Measurements from ENCODE around the gene CNNM2. TPM values are rescaled to one million over a fixed set of nuclear protein-coding genes. Genes with fewer than 3 reads are reported as not detected.

Gene CNNM2
- total RNA-seq, 1 experiment from 2014 or later, result 7.2 TPM

DNA sequence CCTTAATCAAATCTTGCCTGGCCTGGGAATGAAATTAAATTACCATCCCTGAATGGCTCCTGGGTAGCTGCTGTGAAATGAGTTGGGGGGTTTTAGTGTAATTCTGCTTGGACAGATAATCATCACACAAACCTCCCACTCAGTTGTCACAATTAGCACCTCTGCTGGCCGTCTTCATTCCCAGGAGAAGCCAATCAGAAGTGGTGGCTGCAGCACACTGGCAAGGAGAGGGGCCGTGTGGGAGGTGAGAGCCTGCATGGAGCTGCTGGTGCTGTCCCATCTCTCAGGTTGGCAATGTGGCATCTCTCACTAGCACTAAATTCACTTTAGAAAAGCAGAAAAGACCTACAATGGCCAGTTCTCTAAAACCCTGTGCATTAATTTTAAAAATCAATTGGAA is 182.5 kb downstream of the CNNM2 start:
- peaks cover 6% of the 10 kb centered on the region for H3F3A ChIP-seq (ENCODE audit: low read length, unreplicated experiment)
- no peaks in the 10 kb centered on the region for H3K9me2 ChIP-seq (replicated peaks; ENCODE audit: low read length)
- no peak overlapping the region for H3K4me2 ChIP-seq (ENCODE audit: low read length)
- H4K20me1 ChIP-seq (ENCODE audit: low read length), result no peaks in the 10 kb centered on the region
- CTCF ChIA-PET, result no interaction called here
- BruUV-seq (replicated peaks), result no TSS peak
- POLR2A ChIA-PET (ENCODE audit: unreplicated experiment), result no interaction called here
- H3K27me3 ChIP-seq (ENCODE audit: low read length), result no peaks in the 10 kb centered on the region
- TF ChIP-seq, protein P1, sequence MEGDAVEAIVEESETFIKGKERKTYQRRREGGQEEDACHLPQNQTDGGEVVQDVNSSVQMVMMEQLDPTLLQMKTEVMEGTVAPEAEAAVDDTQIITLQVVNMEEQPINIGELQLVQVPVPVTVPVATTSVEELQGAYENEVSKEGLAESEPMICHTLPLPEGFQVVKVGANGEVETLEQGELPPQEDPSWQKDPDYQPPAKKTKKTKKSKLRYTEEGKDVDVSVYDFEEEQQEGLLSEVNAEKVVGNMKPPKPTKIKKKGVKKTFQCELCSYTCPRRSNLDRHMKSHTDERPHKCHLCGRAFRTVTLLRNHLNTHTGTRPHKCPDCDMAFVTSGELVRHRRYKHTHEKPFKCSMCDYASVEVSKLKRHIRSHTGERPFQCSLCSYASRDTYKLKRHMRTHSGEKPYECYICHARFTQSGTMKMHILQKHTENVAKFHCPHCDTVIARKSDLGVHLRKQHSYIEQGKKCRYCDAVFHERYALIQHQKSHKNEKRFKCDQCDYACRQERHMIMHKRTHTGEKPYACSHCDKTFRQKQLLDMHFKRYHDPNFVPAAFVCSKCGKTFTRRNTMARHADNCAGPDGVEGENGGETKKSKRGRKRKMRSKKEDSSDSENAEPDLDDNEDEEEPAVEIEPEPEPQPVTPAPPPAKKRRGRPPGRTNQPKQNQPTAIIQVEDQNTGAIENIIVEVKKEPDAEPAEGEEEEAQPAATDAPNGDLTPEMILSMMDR (conservative IDR thresholded peaks at IDR 0.05; ENCODE audit: low read depth, low read length), result no peak
- TF ChIP-seq EZH2 (IDR thresholded peaks at IDR 0.05; ENCODE audit: low read length, unreplicated experiment) (no peak), EZH2phosphoT487 (IDR thresholded peaks at IDR 0.05; ENCODE audit: borderline replicate concordance, low read length) (no peak)
- no peak overlapping the region for H3K27ac ChIP-seq (ENCODE audit: low read length)
- H3K9ac ChIP-seq (ENCODE audit: low read length), result no peak overlapping the region
- DNase-seq, result no peak
- H2AFZ ChIP-seq (ENCODE audit: low read length), result no peak overlapping the region
- peaks cover 34% of the 10 kb centered on the region for H3K4me1 ChIP-seq (ENCODE audit: insufficient read depth, low read length)
- no peaks in the 10 kb centered on the region for H3K79me2 ChIP-seq (ENCODE audit: low read length)
- no peak overlapping the region for H3K4me3 ChIP-seq (ENCODE audit: low read length)
- no peak for ATAC-seq
- intact Hi-C loops (cut with micrococcal nuclease), result no loop called here
- H3K9me3 ChIP-seq (ENCODE audit: low read length), result no peaks in the 10 kb centered on the region
- peaks cover 46% of the 10 kb centered on the region for H3K36me3 ChIP-seq (ENCODE audit: low read depth, low read length)

- TF ChIP-seq, protein P1 (conservative IDR thresholded peaks at IDR 0.05; ENCODE audit: low read depth, low read length), result no peak
- no peak for TF ChIP-seq EZH2 (IDR thresholded peaks at IDR 0.05; ENCODE audit: low read length, unreplicated experiment)
- TF ChIP-seq EZH2phosphoT487 (IDR thresholded peaks at IDR 0.05; ENCODE audit: borderline replicate concordance, low read length), result no peak
- H3K4me2 ChIP-seq (ENCODE audit: low read length), result no peak overlapping the region
- CTCF ChIA-PET, result no interaction called here
- no peaks in the 10 kb centered on the region for H3K27me3 ChIP-seq (ENCODE audit: low read length)
- BruUV-seq (replicated peaks), result no TSS peak
- intact Hi-C loops (cut with micrococcal nuclease), result no loop called here
- H3K4me3 ChIP-seq (ENCODE audit: low read length), result no peak overlapping the region
- no peak overlapping the region for H3K27ac ChIP-seq (ENCODE audit: low read length)
- H3K79me2 ChIP-seq (ENCODE audit: low read length), result 0 out of 2 replicates have a peak, but pooled peaks cover 4% of the 10 kb centered on the region
- ATAC-seq (no peak), DNase-seq (no peak)
- no peak overlapping the region for H2AFZ ChIP-seq (ENCODE audit: low read length)
- H3K36me3 ChIP-seq (ENCODE audit: low read depth, low read length), result peaks cover 47% of the 10 kb centered on the region
- no peak overlapping the region for H3K9ac ChIP-seq (ENCODE audit: low read length)
- POLR2A ChIA-PET (ENCODE audit: unreplicated experiment), result no interaction called here
- peaks cover 35% of the 10 kb centered on the region for H3K4me1 ChIP-seq (ENCODE audit: insufficient read depth, low read length)
- peaks cover 6% of the 10 kb centered on the region for H3F3A ChIP-seq (ENCODE audit: low read length, unreplicated experiment)
- no peaks in the 10 kb centered on the region for H4K20me1 ChIP-seq (ENCODE audit: low read length)
- H3K9me2 ChIP-seq (replicated peaks; ENCODE audit: low read length), result no peaks in the 10 kb centered on the region
- H3K9me3 ChIP-seq (ENCODE audit: low read length), result no peaks in the 10 kb centered on the region
Measured at GRCh38 chr10:103102195-103102594, 184.1 kb downstream of the CNNM2 start.

GRCh38 chr10:103103989-103104388 is 185.9 kb downstream of the CNNM2 start:
- POLR2A ChIA-PET (ENCODE audit: unreplicated experiment), result interaction anchor here (0.6 kb wide), 1 partner anchor 389 kb away, joined by 17 read pairs; no protein-coding TSS in a partner anchor
- DNase-seq (peak; percentile 30), ATAC-seq (peak; percentile 77)
- Histone ChIP-seq H3K79me2 (ENCODE audit: low read length) (0 out of 2 replicates have a peak, but pooled peaks cover 6% of the 10 kb centered on the region), H3K9ac (ENCODE audit: low read length) (peak overlapping the region; percentile 54), H3K4me1 (ENCODE audit: insufficient read depth, low read length) (peaks cover 28% of the 10 kb centered on the region), H3K9me3 (ENCODE audit: low read length) (no peaks in the 10 kb centered on the region), H3K4me2 (ENCODE audit: low read length) (peak overlapping the region; percentile 39), H4K20me1 (ENCODE audit: low read length) (no peaks in the 10 kb centered on the region), H3K36me3 (ENCODE audit: low read depth, low read length) (peaks cover 32% of the 10 kb centered on the region), H3F3A (ENCODE audit: low read length, unreplicated experiment) (peaks cover 6% of the 10 kb centered on the region), H3K4me3 (ENCODE audit: low read length) (no peak overlapping the region), H3K27me3 (ENCODE audit: low read length) (no peaks in the 10 kb centered on the region), H2AFZ (ENCODE audit: low read length) (no peak overlapping the region), H3K9me2 (replicated peaks; ENCODE audit: low read length) (no peaks in the 10 kb centered on the region), H3K27ac (ENCODE audit: low read length) (peak overlapping the region; percentile 89)
- intact Hi-C loops (cut with micrococcal nuclease), result no loop called here
- CTCF ChIA-PET, result interaction anchor here (1.5 kb wide), 1 partner anchor 141 kb away, joined by 5 read pairs; no protein-coding TSS in a partner anchor
- TF ChIP-seq EZH2phosphoT487 (IDR thresholded peaks at IDR 0.05; ENCODE audit: borderline replicate concordance, low read length) (no peak), EZH2 (IDR thresholded peaks at IDR 0.05; ENCODE audit: low read length, unreplicated experiment) (no peak)
- TF ChIP-seq, protein P1 (conservative IDR thresholded peaks at IDR 0.05; ENCODE audit: low read depth, low read length), result no peak
- TSS peak; percentile 11 for BruUV-seq (replicated peaks)
